GM12878 (cell line): ENCODE results near the gene PKN2. TPM values are rescaled to one million over a fixed set of nuclear protein-coding genes. Genes with fewer than 3 reads are reported as not detected.

ENCODE experiments used
- ATAC-seq: fragments of 200-7000 bp; cut with Tn5 transposase; 3 replicates; pipeline ENCODE4 v1.9.1; 2020; ENCODE audit warnings: mild to moderate bottlenecking, moderate library complexity
- BruUV-seq: library from RNA; stranded (reverse); fragments of 400-500 nt; replicated peaks from 2 replicates; lab custom pipeline; 2021; lab: Mats Ljungman, UMichigan
- CTCF ChIA-PET: fragments of 300-600 bp; sonication (Branson Sonifier 250); formaldehyde crosslinking; extraction: SDS; loops from one replicate; lab custom pipeline; 2021; ENCODE audit warnings: inconsistent platforms; lab: Yijun Ruan, JAX
- POLR2A ChIA-PET: fragments of 350-600 bp; formaldehyde crosslinking; extraction: SDS; loops from one replicate; lab custom pipeline; 2021; ENCODE audit warnings: inconsistent platforms; lab: Charles Lee
- RAD21 ChIA-PET: fragments of 300-600 bp; sonication (Branson Sonifier 250); formaldehyde crosslinking; loops from one replicate; lab custom pipeline; 2023; ENCODE audit warnings: antibody characterized with exemption; ENCODE audit not compliant: unreplicated experiment; lab: Charles Lee
- SMC1A ChIA-PET: fragments of 300-600 bp; sonication (Branson Sonifier 250); formaldehyde crosslinking; loops from one replicate; lab custom pipeline; 2023; ENCODE audit not compliant: unreplicated experiment, uncharacterized antibody; lab: Charles Lee
- DNase-seq: peaks from one replicate; pipeline ENCODE4 v3.0.0-alpha.2; 2011; ENCODE audit warnings: low read depth, low spot score
- FAIRE-seq: peaks from 3 replicates; lab custom pipeline; 2011; peaks lifted over from hg19 to GRCh38; lab: Jason Lieb, UNC
- H2AFZ ChIP-seq: 2 replicates; pipeline ENCODE4 v1.6.0; 2011; ENCODE audit warnings: low read depth, low read length, control low read depth; ENCODE audit not compliant: control insufficient read depth
- H3K27ac ChIP-seq: 2 replicates; pipeline ENCODE4 v1.5.1; 2011; ENCODE audit warnings: control low read depth; ENCODE audit not compliant: control insufficient read depth, insufficient read depth
- H3K27me3 ChIP-seq, 2 experiments: replicated peaks in 1 of 2; 2 replicates each; pipeline versions ENCODE4 v1.6.0 to v1.6.1; 2011; ENCODE audit warnings: low read length in 1 of 2; ENCODE audit not compliant: control insufficient read depth in 2 of 2, insufficient read depth in 2 of 2
- H3K36me3 ChIP-seq, 2 experiments: 2 replicates each; pipeline ENCODE4 v1.5.1; 2011; ENCODE audit warnings: low read length in 1 of 2; ENCODE audit not compliant: control insufficient read depth in 2 of 2, insufficient read depth in 2 of 2
- H3K4me1 ChIP-seq: 2 replicates; pipeline ENCODE4 v1.6.1; 2011; ENCODE audit warnings: mild to moderate bottlenecking, low read length, moderate library complexity, mixed read lengths; ENCODE audit not compliant: control insufficient read depth, insufficient read depth
- H3K4me2 ChIP-seq: 2 replicates; pipeline ENCODE4 v1.6.0; 2011; ENCODE audit warnings: control low read depth; ENCODE audit not compliant: control insufficient read depth, insufficient read depth
- H3K4me3 ChIP-seq: fragments of 200-600 bp; sonication (generic); 2 replicates; pipeline ENCODE4 v1.5.1; 2016
- H3K79me2 ChIP-seq: 2 replicates; pipeline ENCODE4 v1.6.0; 2011; ENCODE audit warnings: low read length; ENCODE audit not compliant: control insufficient read depth, insufficient read depth
- H3K9ac ChIP-seq: 2 replicates; pipeline ENCODE4 v1.8.0; 2011; ENCODE audit warnings: low read length, control low read depth, mixed read lengths; ENCODE audit not compliant: control insufficient read depth, insufficient read depth
- H3K9me3 ChIP-seq: replicated peaks from 3 replicates; pipeline ENCODE4 v1.5.1; 2011; ENCODE audit warnings: mild to moderate bottlenecking, low read length; ENCODE audit not compliant: control insufficient read depth, insufficient read depth
- H4K20me1 ChIP-seq: 2 replicates; pipeline ENCODE4 v1.6.0; 2011; ENCODE audit not compliant: control insufficient read depth, insufficient read depth
- ATF7 ChIP-seq: fragments of 450-650 bp; IDR thresholded peaks from 2 replicates; pipeline ENCODE4 v1.6.1; 2016; ENCODE audit warnings: low read depth, mild to moderate bottlenecking
- FOXM1 ChIP-seq: IDR thresholded peaks from 2 replicates; pipeline ENCODE4 v1.6.1; 2012; ENCODE audit warnings: low read depth, mild to moderate bottlenecking, inconsistent platforms, low read length, moderate library complexity
- IRF5 ChIP-seq: fragments of 450-650 bp; IDR thresholded peaks from 2 replicates; pipeline ENCODE4 v1.6.1; 2017; ENCODE audit warnings: borderline replicate concordance
- JUNB ChIP-seq: IDR thresholded peaks from 2 replicates; pipeline ENCODE4 v1.6.1; 2016; ENCODE audit warnings: antibody characterized with exemption, mild to moderate bottlenecking
- PML ChIP-seq: IDR thresholded peaks from 2 replicates; pipeline ENCODE4 v1.6.1; 2012; ENCODE audit warnings: low read length, inconsistent platforms
- POLR2AphosphoS2 ChIP-seq: IDR thresholded peaks from 2 replicates; pipeline ENCODE4 v1.6.1; 2011; ENCODE audit warnings: low read depth, mild to moderate bottlenecking, low read length, improper control_type of control experiment, moderate library complexity
- RUNX3 ChIP-seq: IDR thresholded peaks from 2 replicates; pipeline ENCODE4 v1.6.1; 2012; ENCODE audit warnings: low read length, inconsistent platforms
- SMC3 ChIP-seq: IDR thresholded peaks from 2 replicates; pipeline ENCODE4 v1.6.1; 2011; ENCODE audit warnings: low read length, improper control_type of control experiment, borderline replicate concordance
- WRNIP1 ChIP-seq: IDR thresholded peaks from 2 replicates; pipeline ENCODE4 v1.6.1; 2011; ENCODE audit warnings: low read depth, low read length, improper control_type of control experiment, borderline replicate concordance
- YBX1 ChIP-seq: fragments of 450-650 bp; IDR thresholded peaks from 2 replicates; pipeline ENCODE4 v1.6.1; 2016; ENCODE audit warnings: antibody characterized with exemption
- WGBS: methylation state at CpG from one replicate; pipeline ENCODE4 v1.1.6; 2016; ENCODE audit warnings: low lambda C conversion rate; ENCODE audit not compliant: insufficient replicate concordance, insufficient coverage; ENCODE audit errors: missing lambda C conversion rate; 5-methylcytosine and 5-hydroxymethylcytosine counted together
- in situ Hi-C: fragments of 300-500 bp; cut with MboI; formaldehyde crosslinking; loops from 9 replicates; pipeline ENCODE4 v1.14.3; 2018; ENCODE audit warnings: mixed read lengths
- intact Hi-C: fragments of 100-400 bp; cut with micrococcal nuclease; formaldehyde crosslinking; loops from one replicate; pipeline ENCODE4 v1.14.2; 2022; ENCODE audit not compliant: unreplicated experiment
- polyA plus RNA-seq, 11 experiments: library from polyadenylated mRNA; depleted of rRNA in 4 of 11; unstranded in 6 of 11; stranded (reverse) in 5 of 11; fragments of >200 nt; fragmentation: Nextera tagmentation in 4 of 11; fragmentation: Illumina TruSeq in 1 of 11; extraction: Ambion mirVana in 4 of 11; extraction: Trizol in 1 of 11; gene quantifications; 1 replicate in 1 of 11; 2 replicates in 10 of 11; pipeline versions ENCODE4 v1.2.1 to v1.2.3, GENCODE V29; 2011 to 2016; ENCODE audit warnings: inconsistent platforms in 2 of 11, missing spikeins in 2 of 11, low read depth in 1 of 11
- total RNA-seq, 4 experiments: library from RNA; depleted of rRNA in 3 of 4; stranded (reverse); fragments of >200 nt in 3 of 4; fragmentation: Illumina TruSeq in 1 of 4; extraction: Trizol in 1 of 4; gene quantifications; 2 replicates each; pipeline versions ENCODE4 v1.2.1 to v1.2.3, GENCODE V29; 2013 to 2021

PKN2 gene
- total and polyA plus RNA-seq, 10 of the 15 experiments (the other 5 are each of a cell fraction or from before 2014, with no cell fraction given) = 2.6 to 18.3 (median 12.9) TPM

GRCh38 chr1:88773540-88774150 lies 89.6 kb downstream of the PKN2 start:
- no peak for ATAC-seq
- TF ChIP-seq SMC3 (no peak), YBX1 (no peak), ATF7 (no peak), PML (no peak), IRF5 (no peak), JUNB (no peak), FOXM1 (no peak), RUNX3 (no peak), POLR2AphosphoS2 (no peak), WRNIP1 (no peak)
- Histone ChIP-seq H3K27me3 (no peaks in the 10 kb centered on the region), H3K9me3 (no peaks in the 10 kb centered on the region), H3K4me1 (no peaks in the 10 kb centered on the region), H3K79me2 (no peaks in the 10 kb centered on the region), H3K9ac (no peak overlapping the region), H3K36me3 (peaks cover 1 to 6% of the 10 kb centered on the region in 2 experiments; a peak in 2 of 4 replicates), H2AFZ (no peak overlapping the region), H3K4me3 (no peak overlapping the region), H3K4me2 (no peak overlapping the region), H3K27ac (no peak overlapping the region), H4K20me1 (no peaks in the 10 kb centered on the region)
- no TSS peak for BruUV-seq
- FAIRE-seq = no peak
- no peak for DNase-seq
- in situ Hi-C loops (no loop called here), intact Hi-C loops (no loop called here)
- WGBS = 100% methylated on average over 3 of the region's 3 CpGs
- ChIA-PET RAD21 (no interaction called here), POLR2A (no interaction called here), SMC1A (no interaction called here), CTCF (no interaction called here)
